GM12891 (cell line): ENCODE measurements around the gene SREBF1.

Experiments used
- POLR2A ChIP-seq: IDR thresholded peaks from 2 replicates; pipeline ENCODE4 v1.6.1; 2011; ENCODE audit warnings: low read depth, low read length, control low read depth
- POLR2AphosphoS5 ChIP-seq: IDR thresholded peaks from 2 replicates; pipeline ENCODE4 v1.6.1; 2011; ENCODE audit warnings: low read depth, low read length, control low read depth
- TAF1 ChIP-seq: IDR thresholded peaks from 2 replicates; pipeline ENCODE4 v1.6.1; 2011; ENCODE audit warnings: low read depth, low read length, control low read depth

GRCh38 chr17:17767154-17767869 is 69.5 kb downstream of the SREBF1 start:
- no peak for TF ChIP-seq POLR2AphosphoS5
- no peak for TF ChIP-seq POLR2A
- TF ChIP-seq TAF1, result no peak
